K562 (cell line): ENCODE data around the gene SHANK1. TPM values are rescaled to one million over a fixed set of nuclear protein-coding genes. Genes with fewer than 3 reads are reported as not detected.

Experiments used
- ATAC-seq: fragments of 200-7000 bp; cut with Tn5 transposase; 3 replicates; pipeline ENCODE4 v1.9.1; 2020; ENCODE audit warnings: moderate library complexity
- BruUV-seq: library from RNA; stranded (reverse); fragments of 400-500 nt; replicated peaks from 2 replicates; lab custom pipeline; 2021; lab: Mats Ljungman, UMichigan
- CTCF ChIA-PET: fragments of 300-600 bp; formaldehyde crosslinking; extraction: SDS; loops from one replicate; lab custom pipeline; 2021; ENCODE audit warnings: low intra/inter-chr PET ratio; lab: Yijun Ruan, JAX
- POLR2A ChIA-PET: fragments of 300-600, 350-650 bp; sonication (Branson Sonifier 250); formaldehyde crosslinking; extraction: SDS; loops from one replicate; lab custom pipeline; 2021; ENCODE audit warnings: antibody characterized with exemption, inconsistent platforms; lab: Yijun Ruan, JAX
- DNase-seq, 4 experiments: peaks; one replicate each; pipeline versions ENCODE4 v3.0.0 to v3.0.0-alpha.2; 2011 to 2018; ENCODE audit warnings: low spot score in 3 of 4, mixed read lengths in 3 of 4; ENCODE audit errors: extremely low read depth in 1 of 4
- FAIRE-seq: peaks from 2 replicates; lab custom pipeline; 2011; peaks lifted over from hg19 to GRCh38; lab: Jason Lieb, UNC
- H2AFZ ChIP-seq: 2 replicates; pipeline ENCODE4 v1.6.0; 2011; ENCODE audit warnings: low read depth, low read length, control low read depth, inconsistent platforms
- H3K27ac ChIP-seq: fragments of 200-600 bp; 3 replicates; pipeline ENCODE4 v1.8.0; 2011; ENCODE audit warnings: low read depth, mild to moderate bottlenecking, control low read depth, inconsistent platforms, low read length, moderate library complexity, mixed read lengths; ENCODE audit errors: extremely low read depth
- H3K27me3 ChIP-seq, 2 experiments: fragments of 300-600 bp in 1 of 2; 2 replicates in 1 of 2; 3 replicates in 1 of 2; pipeline versions ENCODE4 v1.6.0 to v1.8.0; 2011; ENCODE audit warnings: inconsistent platforms in 2 of 2, low read length in 2 of 2, mild to moderate bottlenecking in 1 of 2, mixed read lengths in 1 of 2, moderate library complexity in 1 of 2; ENCODE audit not compliant: control insufficient read depth in 2 of 2, insufficient read depth in 2 of 2
- H3K36me3 ChIP-seq: fragments of 300-600 bp; 3 replicates; pipeline ENCODE4 v1.8.0; 2011; ENCODE audit warnings: mild to moderate bottlenecking, low read length, inconsistent platforms; ENCODE audit not compliant: control insufficient read depth, insufficient read depth
- H3K4me1 ChIP-seq, 2 experiments: fragments of 200-600 bp in 1 of 2; replicated peaks in 1 of 2; 2 replicates in 1 of 2; 3 replicates in 1 of 2; pipeline versions ENCODE4 v1.5.1 to v1.8.0; 2011; ENCODE audit warnings: inconsistent platforms in 2 of 2, low read length in 2 of 2, mild to moderate bottlenecking in 1 of 2, mixed read lengths in 1 of 2, moderate library complexity in 1 of 2; ENCODE audit not compliant: control insufficient read depth in 2 of 2, insufficient read depth in 2 of 2
- H3K4me2 ChIP-seq: 2 replicates; pipeline ENCODE4 v1.6.1; 2011; ENCODE audit warnings: low read length, control low read depth, inconsistent platforms, mixed read lengths; ENCODE audit not compliant: insufficient read depth
- H3K4me3 ChIP-seq: fragments of 200-600 bp; sonication (generic), shearing (Covaris generic); 2 replicates; pipeline ENCODE4 v1.5.1; 2016; ENCODE audit warnings: control low read depth, inconsistent platforms
- H3K79me2 ChIP-seq: fragments of 200-600 bp; 3 replicates; pipeline ENCODE4 v1.8.0; 2011; ENCODE audit warnings: low read length, inconsistent platforms; ENCODE audit not compliant: control insufficient read depth, insufficient read depth
- H3K9ac ChIP-seq, 2 experiments: 2 replicates each; pipeline versions ENCODE4 v1.6.0 to v1.6.1; 2011; ENCODE audit warnings: low read depth in 2 of 2, low read length in 2 of 2, control low read depth in 1 of 2, inconsistent platforms in 1 of 2, mild to moderate bottlenecking in 1 of 2, mixed read lengths in 1 of 2; ENCODE audit not compliant: insufficient read depth in 1 of 2
- H3K9me1 ChIP-seq: one replicate; pipeline ENCODE4 v1.6.0; 2011; ENCODE audit warnings: inconsistent platforms, mild to moderate bottlenecking, low read length, moderate library complexity; ENCODE audit not compliant: control insufficient read depth, insufficient read depth
- H3K9me3 ChIP-seq: replicated peaks from 2 replicates; pipeline ENCODE4 v1.5.1; 2011; ENCODE audit warnings: low read depth, low read length, inconsistent platforms; ENCODE audit not compliant: control insufficient read depth, insufficient read depth
- H4K20me1 ChIP-seq: replicated peaks from 2 replicates; pipeline ENCODE4 v1.6.1; 2011; ENCODE audit warnings: low read length, inconsistent platforms, mixed read lengths; ENCODE audit not compliant: control insufficient read depth, insufficient read depth
- KHSRP ChIP-seq: fragments of 450-650 bp; IDR thresholded peaks from 2 replicates; pipeline ENCODE4 v1.6.1; 2017
- KLF13 ChIP-seq: fragments of 450-650 bp; IDR thresholded peaks from 2 replicates; pipeline ENCODE4 v1.6.1; 2016; ENCODE audit warnings: missing genetic modification characterization, low read depth, mild to moderate bottlenecking, missing compliant biosample characterization, moderate library complexity, borderline replicate concordance
- NFIC ChIP-seq: fragments of 450-650 bp; IDR thresholded peaks from 2 replicates; pipeline ENCODE4 v1.6.1; 2017; ENCODE audit warnings: mild to moderate bottlenecking, inconsistent platforms
- RNF2 ChIP-seq: sonication (generic); IDR thresholded peaks from 2 replicates; pipeline ENCODE4 v1.6.1; 2016
- SIRT6 ChIP-seq: IDR thresholded peaks from one replicate; pipeline ENCODE4 v1.6.1; 2012; ENCODE audit warnings: low read depth, mild to moderate bottlenecking, control low read depth, inconsistent platforms, low read length, moderate library complexity
- ZC3H8 ChIP-seq: fragments of 450-650 bp; IDR thresholded peaks from 2 replicates; pipeline ENCODE4 v1.6.1; 2017
- WGBS: fragments of 100-300 bp; shearing (Covaris generic); methylation state at CpG from one replicate; pipeline ENCODE4 v1.1.6; 2016; ENCODE audit warnings: low coverage, mixed read lengths; ENCODE audit not compliant: insufficient coverage; ENCODE audit errors: missing lambda C conversion rate; 5-methylcytosine and 5-hydroxymethylcytosine counted together
- in situ Hi-C: fragments of 300-500 bp; cut with MboI; formaldehyde crosslinking; loops from 4 replicates; pipeline ENCODE4 v1.15.0; 2018; ENCODE audit warnings: inconsistent platforms, mixed read lengths
- intact Hi-C: fragments of 100-400 bp; cut with micrococcal nuclease; formaldehyde crosslinking; loops from 2 replicates; pipeline ENCODE4 v1.14.2; 2022
- polyA plus RNA-seq, 8 experiments: library from polyadenylated mRNA; depleted of rRNA in 4 of 8; stranded (reverse) in 5 of 8; unstranded in 3 of 8; fragments of >200 nt; fragmentation: Nextera tagmentation in 2 of 8; fragmentation: Illumina TruSeq in 1 of 8; extraction: Ambion mirVana in 2 of 8; extraction: Trizol in 1 of 8; gene quantifications; 2 replicates each; pipeline versions ENCODE4 v1.2.1 to v1.2.3, GENCODE V29; 2011 to 2014; ENCODE audit warnings: inconsistent platforms in 1 of 8, missing spikeins in 1 of 8
- total RNA-seq, 7 experiments: library from RNA; depleted of rRNA in 6 of 7; stranded (reverse); fragments of >200 nt in 6 of 7; fragmentation: Illumina TruSeq in 2 of 7; extraction: Trizol in 2 of 7; gene quantifications; 2 replicates each; pipeline versions ENCODE4 v1.2.1 to v1.2.3, GENCODE V29; 2011 to 2021; ENCODE audit warnings: low replicate concordance in 1 of 7
- TF ChIP-seq, protein P1 (sequence below): sonication (generic); formaldehyde crosslinking; IDR thresholded peaks from 2 replicates; pipeline ENCODE4 v1.8.0; 2022; ENCODE audit warnings: mild to moderate bottlenecking, missing genetic modification reagents, borderline replicate concordance

SHANK1 gene
- total and polyA plus RNA-seq, 9 of the 15 experiments (the other 6 are each of a cell fraction or from before 2014, with no cell fraction given), result 0.33 to 1.3 (median 0.55) TPM; not detected in 2

DNA sequence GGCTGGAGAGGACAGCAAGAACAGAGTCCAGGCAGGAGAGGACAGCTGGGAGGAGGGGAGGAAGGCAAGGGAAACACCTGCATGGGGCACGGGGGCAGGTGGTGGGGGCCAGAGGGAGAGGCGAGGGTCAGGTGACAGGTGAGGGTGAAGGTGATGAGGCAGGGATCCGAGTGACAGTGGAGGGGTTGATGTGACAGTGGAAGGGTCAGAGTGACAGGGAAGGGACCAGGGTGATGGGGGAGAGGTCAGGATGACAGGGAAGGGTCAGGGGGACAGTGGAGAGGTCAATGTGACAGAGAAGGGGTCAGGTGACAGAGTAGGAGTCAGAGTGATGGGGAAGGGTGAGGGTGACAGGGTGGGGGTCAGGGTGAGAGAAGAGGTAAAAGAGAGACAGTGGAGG, 41.3 kb downstream of the SHANK1 start:
- CTCF ChIA-PET, result no interaction called here
- Histone ChIP-seq H3K9ac (no peak overlapping the region), H3K9me3 (no peaks in the 10 kb centered on the region), H3K4me1 (peaks cover 2 to 13% of the 10 kb centered on the region in 2 experiments; a peak in 3 of 5 replicates), H3K36me3 (no peaks in the 10 kb centered on the region), H2AFZ (no peak overlapping the region), H3K9me1 (no peaks in the 10 kb centered on the region), H3K4me3 (no peak overlapping the region), H3K27me3 (peaks cover 13 to 38% of the 10 kb centered on the region in 2 experiments), H4K20me1 (no peaks in the 10 kb centered on the region; the same call in 1 of the 2 replicates)
- WGBS, result 0% methylated on average over 1 of the region's 3 CpGs
- BruUV-seq, result no TSS peak
- no peak for DNase-seq
- FAIRE-seq, result no peak
- no peak for ATAC-seq
- intact Hi-C loops (no loop called here), in situ Hi-C loops (no loop called here)
- POLR2A ChIA-PET, result no interaction called here
- TF ChIP-seq RNF2 (no peak), NFIC (no peak), ZC3H8 (no peak), KLF13 (tag) (no peak), SIRT6 (no peak), KHSRP (no peak)
- TF ChIP-seq, protein P1, sequence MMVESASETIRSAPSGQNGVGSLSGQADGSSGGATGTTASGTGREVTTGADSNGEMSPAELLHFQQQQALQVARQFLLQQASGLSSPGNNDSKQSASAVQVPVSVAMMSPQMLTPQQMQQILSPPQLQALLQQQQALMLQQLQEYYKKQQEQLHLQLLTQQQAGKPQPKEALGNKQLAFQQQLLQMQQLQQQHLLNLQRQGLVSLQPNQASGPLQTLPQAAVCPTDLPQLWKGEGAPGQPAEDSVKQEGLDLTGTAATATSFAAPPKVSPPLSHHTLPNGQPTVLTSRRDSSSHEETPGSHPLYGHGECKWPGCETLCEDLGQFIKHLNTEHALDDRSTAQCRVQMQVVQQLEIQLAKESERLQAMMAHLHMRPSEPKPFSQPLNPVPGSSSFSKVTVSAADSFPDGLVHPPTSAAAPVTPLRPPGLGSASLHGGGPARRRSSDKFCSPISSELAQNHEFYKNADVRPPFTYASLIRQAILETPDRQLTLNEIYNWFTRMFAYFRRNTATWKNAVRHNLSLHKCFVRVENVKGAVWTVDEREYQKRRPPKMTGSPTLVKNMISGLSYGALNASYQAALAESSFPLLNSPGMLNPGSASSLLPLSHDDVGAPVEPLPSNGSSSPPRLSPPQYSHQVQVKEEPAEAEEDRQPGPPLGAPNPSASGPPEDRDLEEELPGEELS, result no peak
- TF ChIP-seq, all 486 proteins: peak for 0
- Histone ChIP-seq H3K27ac (no peak overlapping the region), H3K79me2 (no peaks in the 10 kb centered on the region), H3K4me2 (no peak overlapping the region; the same call in 1 of the 2 replicates)
